ENCODE results near the gene CNR1.

DNA sequence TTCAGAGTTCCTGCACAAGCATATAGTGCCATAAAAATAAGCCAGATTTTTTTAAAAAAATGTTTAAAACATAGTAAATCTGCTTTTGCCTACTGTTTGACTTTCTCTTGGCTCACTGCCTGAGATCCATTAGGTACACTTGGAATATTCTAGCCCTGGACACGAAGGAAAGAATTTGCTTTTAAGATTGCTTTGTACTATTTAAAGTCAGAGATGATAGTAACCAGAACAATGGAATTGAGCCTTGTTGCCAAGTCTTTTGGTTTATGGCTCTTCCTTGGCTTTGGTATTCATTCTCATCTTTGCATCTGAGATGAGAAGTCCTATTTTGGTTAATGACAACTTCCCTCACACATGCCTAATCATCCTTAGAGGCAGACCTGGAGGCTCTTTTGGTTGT, 32.4 kb downstream of the CNR1 start:
- TF ChIP-seq, protein P1, sequence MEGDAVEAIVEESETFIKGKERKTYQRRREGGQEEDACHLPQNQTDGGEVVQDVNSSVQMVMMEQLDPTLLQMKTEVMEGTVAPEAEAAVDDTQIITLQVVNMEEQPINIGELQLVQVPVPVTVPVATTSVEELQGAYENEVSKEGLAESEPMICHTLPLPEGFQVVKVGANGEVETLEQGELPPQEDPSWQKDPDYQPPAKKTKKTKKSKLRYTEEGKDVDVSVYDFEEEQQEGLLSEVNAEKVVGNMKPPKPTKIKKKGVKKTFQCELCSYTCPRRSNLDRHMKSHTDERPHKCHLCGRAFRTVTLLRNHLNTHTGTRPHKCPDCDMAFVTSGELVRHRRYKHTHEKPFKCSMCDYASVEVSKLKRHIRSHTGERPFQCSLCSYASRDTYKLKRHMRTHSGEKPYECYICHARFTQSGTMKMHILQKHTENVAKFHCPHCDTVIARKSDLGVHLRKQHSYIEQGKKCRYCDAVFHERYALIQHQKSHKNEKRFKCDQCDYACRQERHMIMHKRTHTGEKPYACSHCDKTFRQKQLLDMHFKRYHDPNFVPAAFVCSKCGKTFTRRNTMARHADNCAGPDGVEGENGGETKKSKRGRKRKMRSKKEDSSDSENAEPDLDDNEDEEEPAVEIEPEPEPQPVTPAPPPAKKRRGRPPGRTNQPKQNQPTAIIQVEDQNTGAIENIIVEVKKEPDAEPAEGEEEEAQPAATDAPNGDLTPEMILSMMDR (conservative IDR thresholded peaks at IDR 0.05; ENCODE audit: low read depth, low read length), result no peak
- TF ChIP-seq EZH2 (IDR thresholded peaks at IDR 0.05; ENCODE audit: borderline replicate concordance, low read depth, low read length, poor library complexity, severe bottlenecking), result no peak

Data from A673 (cell line).